H1 (cell line): ENCODE measurements around the gene MTF2. TPM values are rescaled to one million over a fixed set of nuclear protein-coding genes. Genes with fewer than 3 reads are reported as not detected.

ENCODE experiments used
- CTCF ChIA-PET: fragments of 300-600 bp; sonication (Branson Sonifier 250); formaldehyde crosslinking; loops from one replicate; lab custom pipeline; 2021; ENCODE audit not compliant: partially characterized antibody; lab: Charles Lee
- POLR2A ChIA-PET: fragments of 300-600 bp; sonication (Branson Sonifier 250); formaldehyde crosslinking; loops from one replicate; lab custom pipeline; 2021; ENCODE audit warnings: inconsistent platforms; ENCODE audit not compliant: partially characterized antibody; lab: Charles Lee
- DNase-seq, 2 experiments: peaks; one replicate each; pipeline versions ENCODE4 v3.0.0 to v3.0.0-alpha.2; 2010 to 2022; ENCODE audit warnings: low spot score in 2 of 2, low read depth in 1 of 2, mixed read lengths in 1 of 2
- FAIRE-seq: peaks from 2 replicates; lab custom pipeline; 2011; peaks lifted over from hg19 to GRCh38; lab: Jason Lieb, UNC
- H2AFZ ChIP-seq: 2 replicates; pipeline ENCODE4 v1.8.1; 2012; ENCODE audit warnings: low read length, inconsistent platforms
- H2AK5ac ChIP-seq: 2 replicates; pipeline ENCODE4 v1.6.1; 2013; ENCODE audit warnings: low read depth, low read length
- H2BK120ac ChIP-seq: replicated peaks from 2 replicates; pipeline ENCODE3; 2013; ENCODE audit warnings: low read depth, low read length, inconsistent platforms
- H2BK12ac ChIP-seq: 2 replicates; pipeline ENCODE4 v1.6.1; 2013; ENCODE audit warnings: low read depth, low read length
- H2BK15ac ChIP-seq: 2 replicates; pipeline ENCODE4 v1.6.1; 2013; ENCODE audit warnings: low read length
- H2BK20ac ChIP-seq: 2 replicates; pipeline ENCODE4 v1.6.1; 2013; ENCODE audit warnings: low read length
- H2BK5ac ChIP-seq: 2 replicates; pipeline ENCODE4 v1.6.1; 2013; ENCODE audit warnings: low read depth, low read length
- H3K14ac ChIP-seq: 2 replicates; pipeline ENCODE4 v1.6.1; 2013; ENCODE audit warnings: inconsistent platforms; ENCODE audit not compliant: insufficient read length
- H3K18ac ChIP-seq: 2 replicates; pipeline ENCODE4 v1.6.1; 2013; ENCODE audit warnings: low read length; ENCODE audit errors: extremely low read depth
- H3K23ac ChIP-seq: 2 replicates; pipeline ENCODE4 v1.6.1; 2013; ENCODE audit warnings: inconsistent platforms; ENCODE audit not compliant: insufficient read length
- H3K23me2 ChIP-seq: 2 replicates; pipeline ENCODE4 v1.6.1; 2013; ENCODE audit warnings: low read depth, low read length
- H3K27ac ChIP-seq: 2 replicates; pipeline ENCODE4 v1.6.1; 2011; ENCODE audit warnings: low read depth, low read length, inconsistent platforms
- H3K27me3 ChIP-seq, 4 experiments: replicated peaks in 1 of 4; 1 replicate in 1 of 4; 2 replicates in 3 of 4; pipeline versions ENCODE4 v1.6.1 to v1.8.1; 2011 to 2013; ENCODE audit warnings: low read length in 3 of 4, mild to moderate bottlenecking in 3 of 4, inconsistent platforms in 2 of 4, mixed read lengths in 2 of 4, moderate library complexity in 1 of 4; ENCODE audit not compliant: control insufficient read depth in 3 of 4, insufficient read depth in 3 of 4; ENCODE audit errors: extremely low read depth in 1 of 4
- H3K36me3 ChIP-seq, 4 experiments: 2 replicates each; pipeline versions ENCODE4 v1.6.1 to v1.8.1; 2011 to 2013; ENCODE audit warnings: mild to moderate bottlenecking in 4 of 4, low read length in 3 of 4, moderate library complexity in 2 of 4, control low read depth in 1 of 4, inconsistent platforms in 1 of 4; ENCODE audit not compliant: insufficient read depth in 4 of 4, control insufficient read depth in 2 of 4
- H3K4ac ChIP-seq: replicated peaks from 2 replicates; pipeline ENCODE3; 2013; ENCODE audit warnings: low read length, low read depth, mixed read lengths, inconsistent platforms; ENCODE audit not compliant: insufficient read length
- H3K4me1 ChIP-seq, 4 experiments: replicated peaks in 1 of 4; 1 replicate in 1 of 4; 2 replicates in 3 of 4; pipeline versions ENCODE4 v1.6.1 to v1.8.1; 2011 to 2013; ENCODE audit warnings: low read length in 3 of 4, inconsistent platforms in 2 of 4, mixed read lengths in 1 of 4; ENCODE audit not compliant: insufficient read depth in 4 of 4, control insufficient read depth in 3 of 4
- H3K4me2 ChIP-seq, 2 experiments: 2 replicates each; pipeline versions ENCODE4 v1.6.1 to v1.8.1; 2011 to 2013; ENCODE audit warnings: low read depth in 2 of 2, low read length in 2 of 2, control low read depth in 1 of 2, inconsistent platforms in 1 of 2, mild to moderate bottlenecking in 1 of 2; ENCODE audit not compliant: insufficient read depth in 1 of 2
- H3K4me3 ChIP-seq, 4 experiments: fragments of 200-600, 300-600 bp in 1 of 4; sonication (generic), shearing (Covaris generic), sonication (Bioruptor Twin) in 1 of 4; 2 replicates each; pipeline versions ENCODE4 v1.5.1 to v1.8.1; 2011 to 2016; ENCODE audit warnings: low read length in 4 of 4, low read depth in 3 of 4, control low read depth in 2 of 4, inconsistent platforms in 2 of 4, mild to moderate bottlenecking in 2 of 4, mixed read lengths in 1 of 4, moderate library complexity in 1 of 4; ENCODE audit not compliant: insufficient read depth in 2 of 4; ENCODE audit errors: extremely low read depth in 1 of 4
- H3K56ac ChIP-seq: replicated peaks from 2 replicates; pipeline ENCODE3; 2013; ENCODE audit warnings: low read depth, mild to moderate bottlenecking, mixed read lengths, low read length, inconsistent platforms; ENCODE audit not compliant: insufficient read length
- H3K79me1 ChIP-seq: 2 replicates; pipeline ENCODE4 v1.6.1; 2013; ENCODE audit warnings: low read depth, low read length, control low read depth
- H3K79me2 ChIP-seq, 2 experiments: 2 replicates each; pipeline versions ENCODE4 v1.6.1 to v1.8.1; 2012 to 2013; ENCODE audit warnings: low read length in 2 of 2, mild to moderate bottlenecking in 2 of 2, inconsistent platforms in 1 of 2; ENCODE audit not compliant: insufficient read depth in 2 of 2, control insufficient read depth in 1 of 2
- H3K9ac ChIP-seq, 4 experiments: replicated peaks in 1 of 4; 1 replicate in 1 of 4; 2 replicates in 3 of 4; pipeline versions ENCODE4 v1.6.1 to v1.8.1; 2011 to 2013; ENCODE audit warnings: low read depth in 3 of 4, low read length in 3 of 4, control low read depth in 2 of 4, mild to moderate bottlenecking in 2 of 4, moderate library complexity in 2 of 4, inconsistent platforms in 1 of 4; ENCODE audit errors: extremely low read depth in 1 of 4
- H3K9me3 ChIP-seq, 2 experiments: 2 replicates each; pipeline versions ENCODE4 v1.6.1 to v1.8.1; 2012 to 2013; ENCODE audit warnings: mild to moderate bottlenecking in 2 of 2, moderate library complexity in 2 of 2, control low read depth in 1 of 2, inconsistent platforms in 1 of 2, low read depth in 1 of 2, low read length in 1 of 2, mixed read lengths in 1 of 2; ENCODE audit not compliant: insufficient read depth in 2 of 2
- H4K20me1 ChIP-seq, 2 experiments: replicated peaks in 1 of 2; 2 replicates each; pipeline versions ENCODE3 to v1.8.1; 2011 to 2013; ENCODE audit warnings: inconsistent platforms in 2 of 2, low read length in 2 of 2, mild to moderate bottlenecking in 1 of 2; ENCODE audit not compliant: insufficient read depth in 2 of 2, control insufficient read depth in 1 of 2
- H4K5ac ChIP-seq: 2 replicates; pipeline ENCODE4 v1.6.1; 2013; ENCODE audit warnings: low read length, low read depth, mixed read lengths, inconsistent platforms; ENCODE audit not compliant: insufficient read length
- H4K8ac ChIP-seq: 2 replicates; pipeline ENCODE4 v1.8.0; 2013; ENCODE audit warnings: mild to moderate bottlenecking, moderate library complexity, low read length, inconsistent platforms; ENCODE audit not compliant: insufficient read depth; ENCODE audit errors: extremely low read depth
- H4K91ac ChIP-seq: replicated peaks from 2 replicates; pipeline ENCODE3; 2013; ENCODE audit warnings: low read length, mixed read lengths, inconsistent platforms; ENCODE audit not compliant: insufficient read length
- SUZ12 ChIP-seq: fragments of 200-600 bp; sonication (generic); IDR thresholded peaks from 2 replicates; pipeline ENCODE4 v1.6.1; 2012; ENCODE audit warnings: mild to moderate bottlenecking, inconsistent platforms, low read length, moderate library complexity, mixed read lengths
- WGBS, 2 experiments: shearing (Covaris generic) in 1 of 2; methylation state at CpG; one replicate each; pipeline versions ENCODE4 v1.1.6 to v1.1.7; 2013 to 2015; ENCODE audit warnings: low lambda C conversion rate in 2 of 2, mixed read lengths in 2 of 2, inconsistent platforms in 1 of 2, low coverage in 1 of 2, missing lambda C conversion rate in 1 of 2; ENCODE audit not compliant: insufficient replicate concordance in 2 of 2, insufficient coverage in 1 of 2, insufficient read length in 1 of 2; ENCODE audit errors: extremely low coverage in 1 of 2, missing lambda C conversion rate in 1 of 2; 5-methylcytosine and 5-hydroxymethylcytosine counted together
- polyA plus RNA-seq, 7 experiments: library from polyadenylated mRNA; depleted of rRNA in 3 of 7; stranded (reverse) in 5 of 7; unstranded in 2 of 7; fragments of >200 nt in 5 of 7; fragments of 200-250 nt in 2 of 7; gene quantifications; 1 replicate in 5 of 7; 2 replicates in 1 of 7; 4 replicates in 1 of 7; pipeline versions ENCODE4 v1.2.1 to v1.2.3, GENCODE V29; 2011 to 2013; ENCODE audit warnings: missing spikeins in 2 of 7, mixed read lengths in 2 of 7
- total RNA-seq: library from RNA; stranded (reverse); fragmentation: NEBNext Ultra II Directional; extraction: Animal tissue kit (Norgen Biotek cat#: 25700); gene quantifications from 2 replicates; pipeline ENCODE4 v1.2.1, GENCODE V29; 2021

MTF2 gene
- total and polyA plus RNA-seq, 2 of the 8 experiments (the other 6 are each of a cell fraction or from before 2014, with no cell fraction given) = 72.1 to 102 TPM

DNA sequence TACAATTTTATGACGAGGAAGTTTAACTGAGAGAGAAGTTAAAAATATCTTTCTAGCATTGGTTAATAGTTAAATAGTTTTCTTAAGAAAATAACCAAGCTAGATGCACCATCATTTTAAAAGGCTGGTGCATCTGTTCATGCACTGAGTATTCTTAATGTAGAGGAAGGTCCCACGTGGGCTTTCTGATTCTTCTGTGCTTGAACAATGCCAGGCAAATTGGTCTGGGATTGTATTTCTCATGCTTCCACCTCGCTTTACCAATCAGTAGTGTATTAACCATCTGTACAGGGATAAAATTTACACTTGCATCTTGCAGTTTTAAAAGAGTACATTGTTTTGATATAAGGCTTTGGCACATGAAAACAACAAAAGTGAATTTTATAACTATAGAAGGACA, 47.4 kb upstream of the MTF2 start:
- Histone ChIP-seq H3K4me1 (peaks cover 0 to 2% (median 0%) of the 10 kb centered on the region in 4 experiments; a peak in 1 of 7 replicates), H3K27ac (no peak overlapping the region), H4K91ac (no peak overlapping the region), H3K14ac (no peak overlapping the region), H2BK12ac (no peak overlapping the region), H4K5ac (no peak overlapping the region), H2AK5ac (no peak overlapping the region), H2AFZ (no peak overlapping the region), H3K36me3 (no peaks in the 10 kb centered on the region), H3K23ac (no peak overlapping the region), H3K18ac (no peak overlapping the region), H4K8ac (no peak overlapping the region), H3K23me2 (no peaks in the 10 kb centered on the region), H3K4ac (no peak overlapping the region), H2BK120ac (no peak overlapping the region), H4K20me1 (no peaks in the 10 kb centered on the region), H3K9me3 (no peaks in the 10 kb centered on the region), H3K4me3 (no peak overlapping the region), H3K56ac (no peak overlapping the region), H2BK5ac (no peak overlapping the region), H2BK20ac (no peak overlapping the region), H3K79me2 (no peaks in the 10 kb centered on the region), H3K4me2 (no peak overlapping the region), H2BK15ac (no peak overlapping the region), H3K79me1 (no peaks in the 10 kb centered on the region), H3K27me3 (no peaks in the 10 kb centered on the region), H3K9ac (no peak overlapping the region)
- POLR2A ChIA-PET = no interaction called here
- CTCF ChIA-PET = interaction anchor here (1.1 to 1.8 kb wide), 2 partner anchors 9 to 30 kb away, joined by 6 to 7 read pairs; no protein-coding TSS in a partner anchor
- FAIRE-seq = no peak
- DNase-seq = no peak
- WGBS, 2 experiments = 86% methylated on average over 3 of the region's 3 CpGs; no CpG with 5 or more reads in 1 of the 2 experiments
- no peak for TF ChIP-seq SUZ12
